Loucy (cell line): ENCODE measurements around the gene SCGB1D2.
A peak's percentile ranks its signal among the peaks of the same experiment; 100 is the strongest.

Experiments
- H2AFZ ChIP-seq: fragments of 200-600 bp; sonication (generic); 2 replicates; pipeline ENCODE4 v1.6.0; 2016; ENCODE audit warnings: antibody characterized with exemption, mild to moderate bottlenecking, low read length, moderate library complexity
- H3F3A ChIP-seq: fragments of 200-600 bp; 2 replicates; pipeline ENCODE4 v1.6.0; 2016; ENCODE audit warnings: antibody characterized with exemption, low read depth, mild to moderate bottlenecking
- H3K27me3 ChIP-seq: fragments of 200-600 bp; sonication (generic); 2 replicates; pipeline ENCODE4 v1.6.1; 2014; ENCODE audit warnings: low read length, mild to moderate bottlenecking; ENCODE audit not compliant: insufficient read depth, poor library complexity, severe bottlenecking
- H3K36me3 ChIP-seq: fragments of 200-600 bp; sonication (generic); 2 replicates; pipeline ENCODE4 v1.6.1; 2016; ENCODE audit warnings: low read length; ENCODE audit not compliant: insufficient read depth
- H3K4me1 ChIP-seq: fragments of 200-600 bp; sonication (generic); 2 replicates; pipeline ENCODE4 v1.5.1; 2014; ENCODE audit warnings: low read length, mild to moderate bottlenecking; ENCODE audit not compliant: insufficient read depth, poor library complexity, severe bottlenecking
- H3K4me2 ChIP-seq: fragments of 200-600 bp; sonication (generic); 2 replicates; pipeline ENCODE4 v1.6.0; 2014; ENCODE audit warnings: antibody characterized with exemption, low read length, low read depth, mild to moderate bottlenecking; ENCODE audit not compliant: poor library complexity, severe bottlenecking
- H3K4me3 ChIP-seq: fragments of 200-600 bp; sonication (generic); 2 replicates; pipeline ENCODE4 v1.5.1; 2014; ENCODE audit warnings: low read length, mild to moderate bottlenecking, mixed read lengths; ENCODE audit not compliant: poor library complexity, severe bottlenecking
- H3K79me2 ChIP-seq: fragments of 200-600 bp; sonication (generic); 2 replicates; pipeline ENCODE4 v1.6.1; 2014; ENCODE audit warnings: low read length; ENCODE audit not compliant: insufficient read depth
- H3K9ac ChIP-seq: fragments of 200-600 bp; sonication (generic); 2 replicates; pipeline ENCODE4 v1.6.0; 2014; ENCODE audit warnings: mild to moderate bottlenecking, low read depth, low read length, moderate library complexity; ENCODE audit not compliant: poor library complexity, severe bottlenecking
- H3K9me2 ChIP-seq: fragments of 200-600 bp; sonication (generic); replicated peaks from 2 replicates; pipeline ENCODE4 v1.6.1; 2016; ENCODE audit warnings: low read depth, low read length, mixed read lengths
- H3K9me3 ChIP-seq: fragments of 200-600 bp; sonication (generic); 2 replicates; pipeline ENCODE4 v1.6.1; 2014; ENCODE audit warnings: mild to moderate bottlenecking, antibody characterized with exemption, low read length, low read depth; ENCODE audit not compliant: insufficient read depth
- H4K20me1 ChIP-seq: fragments of 200-600 bp; sonication (generic); 2 replicates; pipeline ENCODE4 v1.6.0; 2014; ENCODE audit warnings: antibody characterized with exemption, low read length, mild to moderate bottlenecking; ENCODE audit not compliant: insufficient read depth, poor library complexity, severe bottlenecking
- CTCF ChIP-seq: fragments of 200-600 bp; sonication (generic); conservative IDR thresholded peaks from 2 replicates; pipeline ENCODE4 v1.5.1; 2014; ENCODE audit warnings: mild to moderate bottlenecking, antibody characterized with exemption, low read length
- EZH2phosphoT487 ChIP-seq: fragments of 200-600 bp; IDR thresholded peaks from 2 replicates; pipeline ENCODE4 v1.6.1; 2018; ENCODE audit warnings: antibody characterized with exemption, mild to moderate bottlenecking, moderate library complexity, borderline replicate concordance

Gene SCGB1D2

GRCh38 chr11:62221498-62221897, 20.5 kb upstream of the SCGB1D2 start:
- no peak overlapping the region for H2AFZ ChIP-seq
- no peak overlapping the region for H3K4me3 ChIP-seq
- H3K36me3 ChIP-seq = no peaks in the 10 kb centered on the region
- no peaks in the 10 kb centered on the region for H3K4me1 ChIP-seq
- H3K4me2 ChIP-seq = no peak overlapping the region
- no peaks in the 10 kb centered on the region for H3K79me2 ChIP-seq
- no peaks in the 10 kb centered on the region for H4K20me1 ChIP-seq
- no peaks in the 10 kb centered on the region for H3K27me3 ChIP-seq
- H3K9me2 ChIP-seq = no peaks in the 10 kb centered on the region
- H3F3A ChIP-seq = no peaks in the 10 kb centered on the region
- H3K9me3 ChIP-seq = no peaks in the 10 kb centered on the region; the same call in 1 of the 2 replicates
- TF ChIP-seq CTCF (no peak), EZH2phosphoT487 (no peak)
- H3K9ac ChIP-seq = no peak overlapping the region

GRCh38 chr11:62223095-62223494, 18.9 kb upstream of the SCGB1D2 start:
- Histone ChIP-seq H3K4me3 (no peak overlapping the region), H3K27me3 (no peaks in the 10 kb centered on the region), H4K20me1 (no peaks in the 10 kb centered on the region), H3K4me2 (no peak overlapping the region), H3K79me2 (no peaks in the 10 kb centered on the region), H3F3A (no peaks in the 10 kb centered on the region), H3K4me1 (no peaks in the 10 kb centered on the region), H2AFZ (no peak overlapping the region), H3K9me2 (no peaks in the 10 kb centered on the region), H3K9ac (no peak overlapping the region), H3K9me3 (no peaks in the 10 kb centered on the region; the same call in 1 of the 2 replicates), H3K36me3 (no peaks in the 10 kb centered on the region)
- TF ChIP-seq EZH2phosphoT487 = no peak
- no peak for TF ChIP-seq CTCF

GRCh38 chr11:62233730-62234129, 8.3 kb upstream of the SCGB1D2 start:
- no peak overlapping the region for H2AFZ ChIP-seq
- H3K9me3 ChIP-seq = no peaks in the 10 kb centered on the region
- no peak overlapping the region for H3K9ac ChIP-seq
- no peaks in the 10 kb centered on the region for H3K9me2 ChIP-seq
- no peaks in the 10 kb centered on the region for H3K27me3 ChIP-seq
- H3K36me3 ChIP-seq = no peaks in the 10 kb centered on the region
- H4K20me1 ChIP-seq = no peaks in the 10 kb centered on the region
- H3K79me2 ChIP-seq = no peaks in the 10 kb centered on the region
- no peak overlapping the region for H3K4me2 ChIP-seq
- no peaks in the 10 kb centered on the region for H3K4me1 ChIP-seq
- H3F3A ChIP-seq = no peaks in the 10 kb centered on the region
- H3K4me3 ChIP-seq = no peak overlapping the region
- TF ChIP-seq CTCF (peak; percentile 53), EZH2phosphoT487 (no peak)
